SK-N-SH (cell line): Measurements from ENCODE around the gene CEP70.

Experiments
- CTCF ChIP-seq: fragments of 200-600 bp; sonication (generic); IDR thresholded peaks from 2 replicates; pipeline ENCODE4 v1.6.1; 2017; ENCODE audit warnings: antibody characterized with exemption, mild to moderate bottlenecking, moderate library complexity
- GABPA ChIP-seq: IDR thresholded peaks from 2 replicates; pipeline ENCODE4 v1.4.0; 2012; ENCODE audit warnings: low read depth, mild to moderate bottlenecking
- POLR2AphosphoS5 ChIP-seq: IDR thresholded peaks from 2 replicates; pipeline ENCODE4 v1.6.1; 2012; ENCODE audit warnings: low read depth, low read length
- RFX5 ChIP-seq: IDR thresholded peaks from 2 replicates; pipeline ENCODE4 v1.6.1; 2012; ENCODE audit warnings: mild to moderate bottlenecking, improper control_type of control experiment, low read length
- TAF1 ChIP-seq: IDR thresholded peaks from 2 replicates; pipeline ENCODE4 v1.6.1; 2012; ENCODE audit warnings: low read depth, mild to moderate bottlenecking, low read length, moderate library complexity, borderline replicate concordance
- YY1 ChIP-seq: IDR thresholded peaks from 2 replicates; pipeline ENCODE4 v1.4.0; 2012; ENCODE audit warnings: low read depth, mild to moderate bottlenecking
- ZBTB33 ChIP-seq: IDR thresholded peaks from 2 replicates; pipeline ENCODE4 v1.4.0; 2012; ENCODE audit warnings: low read depth, borderline replicate concordance

- TF ChIP-seq GABPA (no peak), YY1 (no peak), RFX5 (no peak), TAF1 (no peak), POLR2AphosphoS5 (no peak), CTCF (no peak), ZBTB33 (no peak)
These were observed 26.7 kb downstream of the CEP70 start for GRCh38 chr3:138567403-138567802.
